ENCODE results near the gene ERBB4.
A peak's percentile ranks its signal among the peaks of the same experiment; 100 is the strongest.

Gene ERBB4

GRCh38 chr2:212532585-212532984, 6.0 kb downstream of the ERBB4 start:
- DNase-seq = no peak
- H3K4me3 ChIP-seq (ENCODE audit: low read length) = no peak overlapping the region
- no peaks in the 10 kb centered on the region for H4K20me1 ChIP-seq (ENCODE audit: insufficient read depth, low read length)
- no peaks in the 10 kb centered on the region for H3F3A ChIP-seq (ENCODE audit: insufficient read depth, low read length)
- H3K4me2 ChIP-seq (ENCODE audit: low read depth, low read length) = no peak overlapping the region
- H3K27ac ChIP-seq (ENCODE audit: low read length) = no peak overlapping the region
- no peaks in the 10 kb centered on the region for H3K36me3 ChIP-seq (replicated peaks; ENCODE audit: insufficient read depth, low read length)
- no peak overlapping the region for H3K9ac ChIP-seq (ENCODE audit: low read length)
- H3K9me2 ChIP-seq (replicated peaks; ENCODE audit: insufficient read depth, low read length) = no peaks in the 10 kb centered on the region
- H3K9me3 ChIP-seq (replicated peaks; ENCODE audit: insufficient read depth, low read length) = no peaks in the 10 kb centered on the region
- no peaks in the 10 kb centered on the region for H3K79me2 ChIP-seq (ENCODE audit: low read length)
- H3K4me1 ChIP-seq (ENCODE audit: low read length) = no peaks in the 10 kb centered on the region
- TF ChIP-seq EZH2 (optimal IDR thresholded peaks at IDR 0.05; ENCODE audit: low read depth, low read length) (no peak), EZH2phosphoT487 (IDR thresholded peaks at IDR 0.05; ENCODE audit: low read length) (no peak), CTCF (IDR thresholded peaks at IDR 0.05; ENCODE audit: low read length) (0 out of 2 replicates have a peak, but pooled peaks have one; percentile 5)
- no peaks in the 10 kb centered on the region for H3K27me3 ChIP-seq (replicated peaks; ENCODE audit: insufficient read depth, low read length)
- H2AFZ ChIP-seq (ENCODE audit: low read length) = no peak overlapping the region

GRCh38 chr2:212532087-212532486, 6.5 kb downstream of the ERBB4 start:
- Histone ChIP-seq H3K9ac (ENCODE audit: low read length) (no peak overlapping the region), H3K4me3 (ENCODE audit: low read length) (no peak overlapping the region), H4K20me1 (ENCODE audit: insufficient read depth, low read length) (no peaks in the 10 kb centered on the region), H3K4me2 (ENCODE audit: low read depth, low read length) (no peak overlapping the region), H3F3A (ENCODE audit: insufficient read depth, low read length) (no peaks in the 10 kb centered on the region), H3K27me3 (replicated peaks; ENCODE audit: insufficient read depth, low read length) (no peaks in the 10 kb centered on the region), H3K27ac (ENCODE audit: low read length) (no peak overlapping the region), H3K9me2 (replicated peaks; ENCODE audit: insufficient read depth, low read length) (no peaks in the 10 kb centered on the region), H3K4me1 (ENCODE audit: low read length) (no peaks in the 10 kb centered on the region), H3K36me3 (replicated peaks; ENCODE audit: insufficient read depth, low read length) (no peaks in the 10 kb centered on the region), H2AFZ (ENCODE audit: low read length) (no peak overlapping the region), H3K79me2 (ENCODE audit: low read length) (no peaks in the 10 kb centered on the region), H3K9me3 (replicated peaks; ENCODE audit: insufficient read depth, low read length) (no peaks in the 10 kb centered on the region)
- DNase-seq = no peak
- TF ChIP-seq CTCF (IDR thresholded peaks at IDR 0.05; ENCODE audit: low read length) = no peak
- TF ChIP-seq EZH2phosphoT487 (IDR thresholded peaks at IDR 0.05; ENCODE audit: low read length) = no peak
- TF ChIP-seq EZH2 (optimal IDR thresholded peaks at IDR 0.05; ENCODE audit: low read depth, low read length) = no peak

GRCh38 chr2:212531499-212531898, 7.1 kb downstream of the ERBB4 start:
- H3K4me1 ChIP-seq (ENCODE audit: low read length) = no peaks in the 10 kb centered on the region
- no peak overlapping the region for H3K9ac ChIP-seq (ENCODE audit: low read length)
- no peak overlapping the region for H3K4me2 ChIP-seq (ENCODE audit: low read depth, low read length)
- no peak overlapping the region for H2AFZ ChIP-seq (ENCODE audit: low read length)
- H3K36me3 ChIP-seq (replicated peaks; ENCODE audit: insufficient read depth, low read length) = no peaks in the 10 kb centered on the region
- no peaks in the 10 kb centered on the region for H3K9me3 ChIP-seq (replicated peaks; ENCODE audit: insufficient read depth, low read length)
- no peak overlapping the region for H3K27ac ChIP-seq (ENCODE audit: low read length)
- no peak for DNase-seq
- no peaks in the 10 kb centered on the region for H3F3A ChIP-seq (ENCODE audit: insufficient read depth, low read length)
- TF ChIP-seq EZH2phosphoT487 (IDR thresholded peaks at IDR 0.05; ENCODE audit: low read length) (no peak), EZH2 (optimal IDR thresholded peaks at IDR 0.05; ENCODE audit: low read depth, low read length) (no peak), CTCF (IDR thresholded peaks at IDR 0.05; ENCODE audit: low read length) (no peak)
- no peaks in the 10 kb centered on the region for H3K27me3 ChIP-seq (replicated peaks; ENCODE audit: insufficient read depth, low read length)
- no peaks in the 10 kb centered on the region for H3K79me2 ChIP-seq (ENCODE audit: low read length)
- no peaks in the 10 kb centered on the region for H4K20me1 ChIP-seq (ENCODE audit: insufficient read depth, low read length)
- H3K9me2 ChIP-seq (replicated peaks; ENCODE audit: insufficient read depth, low read length) = no peaks in the 10 kb centered on the region
- H3K4me3 ChIP-seq (ENCODE audit: low read length) = no peak overlapping the region

Measured in MM.1S (cell line).